ENCODE measurements around the gene CCDC197. TPM values are rescaled to one million over a fixed set of nuclear protein-coding genes. Genes with fewer than 3 reads are reported as not detected.
A peak's percentile ranks its signal among the peaks of the same experiment; 100 is the strongest.

Gene CCDC197
- total RNA-seq, 1 experiment from 2014 or later = not detected

DNA sequence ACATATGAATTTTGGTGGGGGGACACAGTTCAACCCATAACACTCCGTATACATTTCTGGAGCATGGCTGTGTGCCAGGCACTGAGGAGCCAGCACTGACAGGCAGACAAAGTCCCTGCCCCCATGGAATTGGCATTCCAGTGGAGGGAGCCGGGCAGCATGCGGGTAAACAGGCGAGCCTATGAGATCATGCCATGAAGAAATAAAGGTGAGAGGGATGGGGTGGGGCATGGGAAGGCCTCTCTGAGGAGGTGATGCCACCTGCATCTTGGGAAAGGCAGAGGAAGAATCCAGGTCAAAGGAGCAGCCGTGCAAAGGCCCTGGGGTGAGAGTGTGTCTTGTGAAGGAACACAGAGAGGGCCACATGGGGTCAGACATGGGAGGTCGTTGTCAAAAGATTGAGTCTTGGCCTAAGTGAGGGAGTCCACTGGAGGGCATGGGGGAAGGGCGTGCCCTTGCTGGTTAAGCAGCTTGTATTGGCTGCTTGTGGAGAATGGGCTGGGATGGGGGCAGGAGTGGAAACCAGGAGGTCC lies 32.6 kb downstream of the CCDC197 start:
- H2AFZ ChIP-seq (ENCODE audit: low read length) = no peak overlapping the region
- no peak overlapping the region for H2BK120ac ChIP-seq (ENCODE audit: low read depth, low read length, poor library complexity, severe bottlenecking)
- H3K23ac ChIP-seq (ENCODE audit: insufficient read length, low read depth, low read length) = no peak overlapping the region
- no peak overlapping the region for H3K4ac ChIP-seq (ENCODE audit: low read depth, low read length)
- no peaks in the 10 kb centered on the region for H3K79me1 ChIP-seq (ENCODE audit: insufficient read depth, low read depth, low read length, poor library complexity, severe bottlenecking)
- no peak overlapping the region for H3K18ac ChIP-seq (ENCODE audit: insufficient read length, low read depth, low read length)
- no peaks in the 10 kb centered on the region for H3K4me1 ChIP-seq (ENCODE audit: insufficient read depth, low read length)
- no peaks in the 10 kb centered on the region for H3K27me3 ChIP-seq (ENCODE audit: insufficient read depth, low read length)
- H3T11ph ChIP-seq (ENCODE audit: low read length) = no peak overlapping the region
- TF ChIP-seq, protein P1, sequence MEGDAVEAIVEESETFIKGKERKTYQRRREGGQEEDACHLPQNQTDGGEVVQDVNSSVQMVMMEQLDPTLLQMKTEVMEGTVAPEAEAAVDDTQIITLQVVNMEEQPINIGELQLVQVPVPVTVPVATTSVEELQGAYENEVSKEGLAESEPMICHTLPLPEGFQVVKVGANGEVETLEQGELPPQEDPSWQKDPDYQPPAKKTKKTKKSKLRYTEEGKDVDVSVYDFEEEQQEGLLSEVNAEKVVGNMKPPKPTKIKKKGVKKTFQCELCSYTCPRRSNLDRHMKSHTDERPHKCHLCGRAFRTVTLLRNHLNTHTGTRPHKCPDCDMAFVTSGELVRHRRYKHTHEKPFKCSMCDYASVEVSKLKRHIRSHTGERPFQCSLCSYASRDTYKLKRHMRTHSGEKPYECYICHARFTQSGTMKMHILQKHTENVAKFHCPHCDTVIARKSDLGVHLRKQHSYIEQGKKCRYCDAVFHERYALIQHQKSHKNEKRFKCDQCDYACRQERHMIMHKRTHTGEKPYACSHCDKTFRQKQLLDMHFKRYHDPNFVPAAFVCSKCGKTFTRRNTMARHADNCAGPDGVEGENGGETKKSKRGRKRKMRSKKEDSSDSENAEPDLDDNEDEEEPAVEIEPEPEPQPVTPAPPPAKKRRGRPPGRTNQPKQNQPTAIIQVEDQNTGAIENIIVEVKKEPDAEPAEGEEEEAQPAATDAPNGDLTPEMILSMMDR (conservative IDR thresholded peaks at IDR 0.05) = no peak
- H4K8ac ChIP-seq (replicated peaks; ENCODE audit: insufficient read length, low read depth, low read length) = no peak overlapping the region
- no peak overlapping the region for H4K5ac ChIP-seq (ENCODE audit: insufficient read length, low read depth, low read length)
- H2BK15ac ChIP-seq (ENCODE audit: low read depth, low read length) = no peak overlapping the region
- no peak overlapping the region for H3K4me3 Mint-ChIP-seq
- WGBS (ENCODE audit: extremely low coverage, insufficient read length, low lambda C conversion rate) = no CpG with 5 or more reads among the region's 7 CpGs
- H3K27me3 Mint-ChIP-seq (ENCODE audit: low read depth) = peaks cover 5% of the 10 kb centered on the region; the same call in 1 of the 2 replicates
- H3K9me3 ChIP-seq (ENCODE audit: control insufficient read depth, low read depth, low read length) = no peaks in the 10 kb centered on the region
- H3K23me2 ChIP-seq (ENCODE audit: insufficient read length, low read depth, low read length, poor library complexity, severe bottlenecking) = no peaks in the 10 kb centered on the region
- H4K20me1 ChIP-seq (ENCODE audit: control insufficient read depth, insufficient read depth, insufficient read length) = no peaks in the 10 kb centered on the region
- H3K36me3 Mint-ChIP-seq (ENCODE audit: insufficient read depth in 1 of 3, low read depth in 3 of 3) = peaks cover 4 to 13% (median 8%) of the 10 kb centered on the region in 3 experiments; a peak in 6 of 7 replicates
- H3K4me1 Mint-ChIP-seq = peaks cover 26 to 30% of the 10 kb centered on the region in 2 experiments
- no peak overlapping the region; the same call in 1 of the 2 replicates for H3K14ac ChIP-seq (ENCODE audit: insufficient read depth, low read length)
- DNase-seq = no peak
- no peak overlapping the region for H3K4me2 ChIP-seq (ENCODE audit: insufficient read depth, insufficient read length, low read length)
- no peak overlapping the region for H4K91ac ChIP-seq (ENCODE audit: insufficient read length, low read depth, low read length)
- no peak overlapping the region for H3K9ac ChIP-seq (ENCODE audit: extremely low read depth, insufficient read length, low read length)
- H3K9me3 Mint-ChIP-seq = no peaks in the 10 kb centered on the region; a peak in 3 of 5 replicates
- H2BK5ac ChIP-seq (ENCODE audit: insufficient read length, low read length) = no peak overlapping the region
- H2AK5ac ChIP-seq (ENCODE audit: insufficient read length, low read length) = no peak overlapping the region
- no peak overlapping the region for H3K56ac ChIP-seq (ENCODE audit: insufficient read length, low read depth, low read length)
- no peak overlapping the region for H2BK12ac ChIP-seq (ENCODE audit: insufficient read length, low read depth, low read length)
- no peaks in the 10 kb centered on the region for H3K79me2 ChIP-seq (ENCODE audit: insufficient read depth, low read length)
- no peak overlapping the region for H3K27ac ChIP-seq (ENCODE audit: insufficient read length, low read depth, low read length)
- H2BK20ac ChIP-seq (ENCODE audit: low read depth, low read length, poor library complexity, severe bottlenecking) = no peak overlapping the region
- H3K27ac Mint-ChIP-seq = peak overlapping the region in 2 of 3 experiments; percentile 47 to 83; a peak in 1 of 7 replicates

Measured in H9 (cell line).